Measurements from ENCODE around the gene SHOC2. TPM values are rescaled to one million over a fixed set of nuclear protein-coding genes. Genes with fewer than 3 reads are reported as not detected.

SHOC2 gene
- total and polyA plus RNA-seq, 9 of the 15 experiments (the other 6 are each of a cell fraction or from before 2014, with no cell fraction given), result 9.2 to 17.5 (median 14.9) TPM

DNA sequence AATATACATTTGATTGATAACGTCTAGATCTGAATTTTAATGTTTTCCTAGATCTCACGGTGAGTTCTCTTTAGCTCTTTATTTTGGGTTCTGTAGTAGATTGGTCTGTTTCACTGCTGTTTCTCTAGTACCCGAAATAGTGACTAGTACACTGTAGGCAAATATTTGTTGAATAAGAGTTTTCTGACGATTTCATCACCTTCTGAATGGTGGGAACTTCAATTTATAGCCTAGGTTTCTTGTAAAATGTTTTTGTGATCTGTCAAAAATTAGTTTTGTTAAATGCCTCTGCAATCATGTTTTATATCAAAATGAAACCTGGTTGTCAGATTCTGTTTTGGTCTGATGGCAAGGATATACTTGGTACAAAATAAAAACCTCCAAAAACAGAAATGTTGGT is 37.5 kb upstream of the SHOC2 start (continued):
- TF ChIP-seq ATF3 (IDR thresholded peaks at IDR 0.05) (peak; percentile 55), ATF3 (CRISPR knock-in tag; conservative IDR thresholded peaks at IDR 0.05) (no peak), ZNF589 (CRISPR knock-in tag; IDR thresholded peaks at IDR 0.05; ENCODE audit: low read depth) (0 out of 2 replicates have a peak, but pooled peaks have one; percentile 23), TEAD4 (IDR thresholded peaks at IDR 0.05; ENCODE audit: low read length) (no peak), TEAD4 (CRISPR knock-in tag; IDR thresholded peaks at IDR 0.05; ENCODE audit: borderline replicate concordance) (no peak), POLR2H (tag; IDR thresholded peaks at IDR 0.05; ENCODE audit: low read depth) (peak; percentile 50; the same call in 1 of the 2 replicates), CEBPG (CRISPR knock-in tag; IDR thresholded peaks at IDR 0.05) (no peak), CEBPG (tag; conservative IDR thresholded peaks at IDR 0.05 in 1 of 2, IDR thresholded peaks at IDR 0.05 in 1 of 2) (peak in 1 of 2 experiments; percentile 83; a peak in 2 of 4 replicates), HNRNPK (IDR thresholded peaks at IDR 0.05; ENCODE audit: low read depth, low read length, poor library complexity, severe bottlenecking) (no peak)

DNA sequence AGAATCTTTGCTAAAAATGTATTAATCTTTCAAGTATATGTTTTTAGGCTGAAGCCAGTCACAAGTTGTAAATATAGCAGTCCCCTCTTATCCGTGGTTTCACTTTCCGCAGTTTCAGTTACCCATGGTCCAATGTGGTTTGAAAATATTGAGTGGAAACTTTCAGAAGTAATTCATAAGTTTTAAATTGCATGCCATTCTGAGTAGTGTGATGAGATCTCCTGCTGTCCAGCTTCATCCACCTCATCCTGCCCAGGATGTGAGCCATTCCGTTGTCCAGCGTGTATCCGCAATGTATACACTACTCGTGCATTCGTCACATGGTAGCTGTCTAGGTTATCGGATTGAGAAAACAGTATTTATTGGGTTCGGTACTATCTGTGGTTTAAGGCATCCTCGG is 35.5 kb upstream of the SHOC2 start:
- H3K4me1 ChIP-seq (replicated peaks in 1 of 2; ENCODE audit: control insufficient read depth in 2 of 2, insufficient read depth in 2 of 2, low read length in 2 of 2), result peaks cover 0 to 5% of the 10 kb centered on the region in 2 experiments; a peak in 3 of 5 replicates
- peak; percentile 58 for FAIRE-seq
- no peaks in the 10 kb centered on the region for H3K79me2 ChIP-seq (ENCODE audit: control insufficient read depth, insufficient read depth, low read length)
- intact Hi-C loops (cut with micrococcal nuclease), result no loop called here
- POLR2A ChIA-PET, result interaction anchor here (0.7 to 1.2 kb wide), 3 partner anchors 10 to 15 kb away, joined by 3 to 4 read pairs (median 3); no protein-coding TSS in a partner anchor
- H3K4me2 ChIP-seq (ENCODE audit: insufficient read depth, low read length), result peak overlapping the region; percentile 77
- peaks cover 19% of the 10 kb centered on the region for H3K36me3 ChIP-seq (ENCODE audit: control insufficient read depth, insufficient read depth, low read length)
- 3% methylated on average over 10 of the region's 10 CpGs for WGBS (ENCODE audit: insufficient coverage, low coverage, missing lambda C conversion rate)
- H3K27ac ChIP-seq (ENCODE audit: extremely low read depth, low read depth, low read length), result peak overlapping the region; percentile 46
- peak overlapping the region; percentile 21; the same call in 1 of the 2 replicates for H3K4me3 ChIP-seq
- H3K9me1 ChIP-seq (ENCODE audit: control insufficient read depth, insufficient read depth, low read length), result no peaks in the 10 kb centered on the region
- BruUV-seq (replicated peaks), result no TSS peak
- H3K9me3 ChIP-seq (replicated peaks; ENCODE audit: control insufficient read depth, insufficient read depth, low read depth, low read length), result no peaks in the 10 kb centered on the region
- CTCF ChIA-PET (ENCODE audit: low intra/inter-chr PET ratio), result no interaction called here
- peak in 1 of 4 experiments; percentile 46 for DNase-seq (ENCODE audit: extremely low read depth in 1 of 4, low spot score in 3 of 4)
- in situ Hi-C loops (cut with MboI), result loop anchor here (25.0 kb wide), 1 partner anchor 272 kb away; no protein-coding TSS in a partner anchor
- H4K20me1 ChIP-seq (replicated peaks; ENCODE audit: control insufficient read depth, insufficient read depth, low read length), result no peaks in the 10 kb centered on the region
- H3K9ac ChIP-seq (ENCODE audit: insufficient read depth in 1 of 2, low read depth in 2 of 2, low read length in 2 of 2), result peak overlapping the region; percentile 48 to 78; a peak in 2 of 4 replicates
- peak; percentile 75 for ATAC-seq
- peak overlapping the region; percentile 78 for H2AFZ ChIP-seq (ENCODE audit: low read depth, low read length)
- H3K27me3 ChIP-seq (ENCODE audit: control insufficient read depth in 2 of 2, insufficient read depth in 2 of 2, low read length in 2 of 2), result no peaks in the 10 kb centered on the region
- TF ChIP-seq CBFA2T3 (IDR thresholded peaks at IDR 0.05) (peak; percentile 12; the same call in 1 of the 2 replicates), BDP1 (IDR thresholded peaks at IDR 0.05; ENCODE audit: insufficient read depth, insufficient read length) (no peak), BMI1 (IDR thresholded peaks at IDR 0.05; ENCODE audit: low read length) (no peak), MEIS2 (IDR thresholded peaks at IDR 0.05; ENCODE audit: partially characterized antibody) (peak; percentile 33), PHF20 (IDR thresholded peaks at IDR 0.05; ENCODE audit: partially characterized antibody) (no peak), TRIM24 (IDR thresholded peaks at IDR 0.05) (no peak), SMARCA4 (IDR thresholded peaks at IDR 0.05) (0 out of 2 replicates have a peak, but pooled peaks have one; percentile 22), ATF1 (CRISPR knock-in tag; IDR thresholded peaks at IDR 0.05) (no peak), ATF1 (tag; IDR thresholded peaks at IDR 0.05) (peak; percentile 25; the same call in 1 of the 2 replicates), THRA (IDR thresholded peaks at IDR 0.05) (no peak), ZNF780A (CRISPR knock-in tag; IDR thresholded peaks at IDR 0.05) (no peak)
- TF ChIP-seq, protein P1, sequence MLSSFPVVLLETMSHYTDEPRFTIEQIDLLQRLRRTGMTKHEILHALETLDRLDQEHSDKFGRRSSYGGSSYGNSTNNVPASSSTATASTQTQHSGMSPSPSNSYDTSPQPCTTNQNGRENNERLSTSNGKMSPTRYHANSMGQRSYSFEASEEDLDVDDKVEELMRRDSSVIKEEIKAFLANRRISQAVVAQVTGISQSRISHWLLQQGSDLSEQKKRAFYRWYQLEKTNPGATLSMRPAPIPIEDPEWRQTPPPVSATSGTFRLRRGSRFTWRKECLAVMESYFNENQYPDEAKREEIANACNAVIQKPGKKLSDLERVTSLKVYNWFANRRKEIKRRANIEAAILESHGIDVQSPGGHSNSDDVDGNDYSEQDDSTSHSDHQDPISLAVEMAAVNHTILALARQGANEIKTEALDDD (IDR thresholded peaks at IDR 0.05), result peak; percentile 19; the same call in 1 of the 2 replicates

Measured in K562 (cell line).